HG02798 (cell line): ENCODE data around the gene PCGF6.

Experiments used
- ATAC-seq: cut with Tn5 transposase; IDR thresholded peaks from one replicate; pipeline ENCODE4 v1.9.1; 2021; ENCODE audit warnings: mild to moderate bottlenecking; ENCODE audit not compliant: unreplicated experiment, poor library complexity

PCGF6 gene

DNA sequence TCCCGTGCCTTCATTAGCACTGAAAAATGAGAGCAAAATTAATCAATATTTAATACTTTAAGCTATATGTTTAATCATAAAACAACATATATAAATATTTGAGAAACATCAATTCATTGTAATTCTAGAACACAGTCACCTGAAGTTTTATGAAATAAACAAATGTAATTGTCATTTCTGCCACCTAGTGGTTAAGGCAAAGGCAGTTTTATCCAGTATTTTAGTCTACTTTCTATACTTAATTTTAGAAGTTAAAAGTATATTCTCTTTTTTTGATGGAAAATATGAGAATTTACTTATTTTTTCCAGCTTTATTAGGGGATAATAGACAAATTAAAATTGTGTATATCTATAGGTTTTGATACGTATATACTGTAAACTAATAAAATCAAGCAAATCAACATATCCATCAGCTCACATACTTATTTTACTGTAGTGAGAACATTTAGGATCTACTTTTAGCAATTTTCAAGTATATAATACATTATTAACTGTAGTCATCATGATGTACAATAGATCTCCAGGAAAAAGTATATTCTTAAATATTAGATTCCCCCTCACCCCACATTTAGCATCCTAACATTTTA is 16.9 kb downstream of the PCGF6 start:
- no peak for ATAC-seq

DNA sequence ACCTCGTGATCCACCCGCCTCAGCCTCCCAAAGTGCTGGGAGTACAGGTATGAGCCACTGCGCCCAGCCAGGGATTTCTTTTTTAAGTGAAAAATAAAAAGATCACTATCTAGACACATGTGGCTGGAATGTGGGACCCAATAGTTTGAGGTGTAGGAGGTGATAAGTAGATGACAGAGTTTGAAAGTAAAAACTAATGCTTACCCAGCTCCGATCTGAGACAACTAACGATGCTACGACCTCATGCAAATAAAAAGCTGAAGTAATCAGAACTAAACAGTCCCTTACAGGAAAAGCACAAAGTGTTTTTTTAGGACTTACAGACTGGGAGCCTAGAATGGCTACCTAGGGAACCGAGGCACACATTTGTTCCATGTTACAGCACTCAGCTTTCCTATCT is 23.0 kb downstream of the PCGF6 start:
- ATAC-seq, result no peak

DNA sequence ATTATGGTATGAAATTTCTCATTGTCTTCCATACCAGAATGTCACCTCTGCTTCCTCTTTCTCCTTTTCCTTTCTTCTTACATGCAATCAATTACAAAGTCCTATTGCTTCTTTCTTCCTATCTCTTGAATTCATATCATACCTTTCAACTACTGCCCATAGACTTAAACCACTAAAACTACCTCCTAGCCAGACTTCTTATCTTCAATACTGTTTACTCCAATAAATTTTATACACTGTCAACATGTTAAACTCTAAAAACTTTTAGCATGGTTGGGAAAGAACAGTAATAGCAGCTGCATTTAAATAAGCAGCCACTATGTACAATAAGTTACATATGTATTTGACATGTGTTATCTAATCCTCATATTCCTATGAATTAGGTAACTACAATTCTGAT is 34.9 kb downstream of the PCGF6 start:
- no peak for ATAC-seq

DNA sequence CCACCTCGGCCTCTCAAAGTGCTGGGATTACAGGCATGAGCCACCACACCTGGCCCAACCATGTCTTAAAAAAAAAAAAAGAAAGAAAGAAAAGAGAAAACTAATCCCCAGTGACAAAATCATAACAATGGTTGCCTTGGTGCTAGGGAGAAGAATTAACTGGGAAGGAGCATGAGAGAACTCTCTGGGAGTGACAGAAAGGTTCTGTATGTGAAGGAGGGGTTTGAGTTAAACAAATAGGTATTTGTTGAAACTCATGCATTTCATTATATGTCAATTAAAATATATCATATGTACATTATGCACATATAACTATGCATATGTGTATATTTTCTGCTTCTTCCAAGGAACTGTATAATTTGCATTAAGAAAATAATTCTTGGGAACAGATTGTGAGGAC is 40.7 kb downstream of the PCGF6 start:
- ATAC-seq, result no peak

DNA sequence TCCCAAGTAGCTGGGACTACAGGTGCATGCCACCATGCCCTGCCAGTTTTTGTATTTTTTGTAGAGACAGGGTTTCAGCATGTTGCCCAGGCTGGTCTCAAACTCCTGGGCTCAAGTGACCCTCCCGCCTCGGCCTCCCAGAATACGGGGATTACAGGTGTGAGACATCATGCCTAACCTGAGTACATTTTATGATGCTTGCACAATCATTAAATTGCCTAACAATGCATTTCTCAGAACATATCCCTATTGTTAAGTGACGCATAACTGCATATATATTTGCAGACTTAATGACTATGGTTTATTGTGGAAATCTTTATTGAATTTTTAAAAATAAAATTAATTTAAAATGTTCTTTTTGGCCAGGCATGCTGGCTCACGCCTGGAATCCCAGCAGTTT is 43.3 kb downstream of the PCGF6 start:
- ATAC-seq, result no peak

DNA sequence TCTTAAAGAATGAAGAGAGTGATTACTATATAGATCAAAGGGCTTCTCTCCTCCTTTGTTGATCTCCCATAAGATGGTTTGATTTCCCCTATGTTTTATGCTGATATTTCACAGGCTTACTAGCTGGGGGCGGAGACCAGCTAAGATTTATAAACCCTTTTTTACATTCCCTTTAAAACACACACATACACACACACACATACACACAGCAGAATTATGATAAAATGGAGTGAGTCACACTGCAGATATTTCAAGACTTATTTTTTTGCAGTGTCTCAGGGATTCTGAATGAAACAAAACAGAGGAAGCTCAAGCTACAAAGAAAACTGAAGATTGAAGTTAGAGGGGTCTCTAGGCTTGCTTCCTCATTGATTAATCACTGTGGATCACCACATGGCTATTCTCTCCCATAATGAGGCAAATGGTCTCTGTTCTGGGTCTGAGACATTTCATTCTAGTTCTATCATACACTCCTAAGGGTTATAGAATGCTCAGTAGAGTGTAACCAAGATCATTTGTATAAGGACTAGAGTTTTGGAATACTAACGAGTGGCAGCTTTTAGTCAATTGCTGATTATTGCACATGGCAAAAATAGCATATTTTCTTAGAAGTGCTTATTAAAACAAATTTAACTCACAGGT is 55.4 kb downstream of the PCGF6 start:
- ATAC-seq, result no peak

DNA sequence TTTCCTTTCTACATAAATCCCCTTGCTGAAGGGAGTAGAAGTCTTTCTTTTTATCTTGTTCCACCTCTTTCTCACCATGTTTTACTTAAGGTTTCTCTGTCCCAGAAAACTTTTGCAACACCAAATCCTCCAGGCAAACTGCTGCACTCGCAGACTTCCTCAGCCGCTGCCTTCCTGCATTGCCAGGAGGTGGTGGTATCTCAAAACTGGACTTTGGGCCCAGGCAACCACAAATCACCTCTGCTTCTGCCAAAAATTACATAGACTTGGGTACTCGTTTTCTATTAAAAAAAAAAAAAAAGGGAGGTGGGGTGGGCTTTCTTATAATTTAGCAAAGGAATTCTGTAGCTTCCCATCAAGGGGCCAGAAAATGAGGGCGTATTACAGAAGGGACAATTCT is 59.4 kb downstream of the PCGF6 start:
- no peak for ATAC-seq

DNA sequence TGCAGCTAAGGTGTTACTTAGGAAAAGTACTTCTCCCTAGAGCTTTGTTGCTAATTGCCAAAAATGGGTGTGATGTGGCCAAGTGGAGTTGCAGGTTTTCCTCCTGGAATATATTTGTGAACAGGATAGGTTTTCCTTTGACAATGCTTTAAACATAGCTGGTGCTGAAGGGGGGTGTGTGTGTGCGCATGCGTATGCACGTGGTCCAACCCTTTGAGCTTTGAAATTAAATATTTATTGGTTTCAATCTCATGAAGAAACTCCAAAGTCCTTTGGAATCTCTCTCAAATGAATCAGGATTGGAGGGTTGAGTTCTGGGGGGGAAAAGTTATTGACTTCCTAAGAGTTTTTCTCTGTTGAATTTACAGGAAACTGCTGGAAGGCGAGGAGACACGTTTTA is 62.9 kb downstream of the PCGF6 start:
- ATAC-seq, result no peak

DNA sequence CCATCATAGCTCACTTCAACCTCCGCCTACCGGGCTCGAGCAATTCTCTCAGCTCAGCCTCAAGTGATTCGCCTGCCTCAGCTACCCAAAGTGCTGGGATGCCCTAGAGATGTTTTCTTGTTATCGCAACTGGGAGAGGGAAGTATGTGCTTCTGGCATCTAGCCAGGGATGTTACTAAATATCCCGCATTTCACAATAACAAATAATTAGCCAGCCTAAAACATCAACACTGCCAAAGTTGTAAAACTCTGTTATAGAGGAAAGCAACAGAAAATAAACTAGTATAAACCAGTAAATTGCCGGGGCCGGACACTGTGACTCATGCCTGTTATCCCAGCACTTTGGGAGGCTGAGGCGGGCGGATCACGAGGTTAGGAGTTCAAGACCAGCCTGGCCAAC is 66.8 kb downstream of the PCGF6 start:
- no peak for ATAC-seq

DNA sequence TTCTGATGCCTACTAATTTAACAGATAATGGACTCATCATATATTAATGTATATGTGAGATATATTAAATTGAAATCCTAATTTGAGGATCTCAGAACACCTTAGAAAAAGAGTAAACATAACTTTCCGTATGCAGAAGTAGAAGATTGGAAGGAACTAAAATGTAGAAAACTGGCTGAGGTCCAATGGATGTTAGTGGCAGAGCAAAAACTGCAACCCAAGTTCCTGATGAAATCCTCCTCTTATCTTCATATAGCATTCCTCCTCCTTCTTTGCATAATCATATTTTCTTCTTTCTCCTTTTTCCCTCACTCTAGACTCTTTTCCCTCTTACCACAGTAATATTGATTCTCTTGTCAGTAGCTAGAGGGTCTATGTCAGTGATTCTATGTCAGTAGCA is 68.0 kb downstream of the PCGF6 start:
- ATAC-seq, result no peak

DNA sequence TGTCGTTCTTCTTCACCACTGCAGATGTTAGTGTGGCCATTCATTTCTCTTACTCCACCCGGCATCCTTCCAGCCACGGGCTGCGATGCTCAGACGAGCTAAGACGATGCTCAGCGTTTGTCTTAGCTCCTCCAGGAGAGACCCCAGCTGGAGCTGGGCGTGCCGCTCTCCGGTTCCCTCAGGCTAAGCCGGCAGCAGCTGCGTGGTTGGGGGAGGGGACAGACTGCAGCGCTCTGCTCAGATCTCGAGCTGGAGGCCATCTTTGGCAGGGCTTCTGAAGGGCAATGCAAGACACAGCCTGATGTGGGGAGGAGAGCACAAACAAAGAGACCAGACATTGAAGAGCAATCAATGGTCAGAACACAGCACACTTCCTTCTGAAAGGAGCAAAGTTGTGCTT is 69.2 kb downstream of the PCGF6 start:
- no peak for ATAC-seq

DNA sequence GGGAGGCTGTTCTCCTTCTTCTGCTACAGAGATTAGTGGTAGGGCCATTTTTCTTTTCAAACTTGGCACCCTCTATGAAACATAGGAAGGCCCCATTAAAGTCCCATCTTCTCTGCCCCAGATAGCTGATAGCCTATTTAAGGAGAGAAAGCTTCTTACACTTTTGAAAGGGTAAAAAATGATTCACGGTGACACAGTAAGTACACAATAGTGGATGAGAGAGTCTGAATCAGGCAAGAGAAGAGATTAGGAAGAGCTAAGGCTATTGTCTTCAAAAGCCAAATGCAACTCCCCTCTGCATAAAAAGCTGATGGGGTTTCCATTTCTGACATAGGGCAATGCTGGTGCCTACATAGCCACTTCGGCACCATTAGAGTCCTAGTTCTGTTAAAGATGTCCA is 70.4 kb downstream of the PCGF6 start:
- ATAC-seq, result no peak

DNA sequence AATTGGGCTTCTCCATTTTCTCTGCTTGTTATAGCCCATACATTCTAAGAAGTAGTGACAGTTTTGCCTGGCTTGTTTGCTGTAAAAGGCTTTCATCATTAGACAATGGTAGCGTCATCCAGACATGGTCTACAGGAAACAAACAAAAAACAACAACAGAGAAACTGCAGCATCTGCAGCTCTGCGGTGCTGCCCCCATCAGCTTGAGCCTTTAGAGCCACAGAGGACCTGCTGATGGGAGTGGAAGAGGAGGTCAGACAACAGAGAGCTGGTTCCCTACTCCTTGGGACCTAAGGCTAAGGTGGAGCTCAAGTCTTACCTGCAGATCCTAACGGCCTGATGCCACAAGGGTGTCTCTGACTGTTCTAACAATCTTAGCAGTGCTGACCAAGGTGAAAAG is 70.9 kb downstream of the PCGF6 start:
- no peak for ATAC-seq

DNA sequence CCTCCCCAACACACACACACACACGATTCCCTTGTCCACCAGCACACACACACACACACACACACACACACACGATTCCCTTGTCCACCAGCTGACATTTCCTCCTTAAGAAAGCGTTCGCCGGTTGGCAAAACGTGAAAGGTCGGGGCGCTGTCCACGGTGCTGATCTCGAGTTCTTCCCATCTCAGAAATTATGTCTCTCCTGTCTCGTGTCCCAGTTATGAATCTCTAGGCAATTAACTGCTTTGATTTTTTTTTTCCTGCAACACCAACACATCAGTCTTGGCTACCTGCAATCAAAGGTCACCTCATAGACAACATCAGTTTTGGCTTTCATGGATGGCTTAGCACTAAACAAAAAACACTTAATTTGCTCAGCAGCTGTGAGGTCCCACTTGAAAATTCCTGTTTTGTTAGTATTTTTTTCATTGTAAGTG is 72.1 kb downstream of the PCGF6 start:
- no peak for ATAC-seq

DNA sequence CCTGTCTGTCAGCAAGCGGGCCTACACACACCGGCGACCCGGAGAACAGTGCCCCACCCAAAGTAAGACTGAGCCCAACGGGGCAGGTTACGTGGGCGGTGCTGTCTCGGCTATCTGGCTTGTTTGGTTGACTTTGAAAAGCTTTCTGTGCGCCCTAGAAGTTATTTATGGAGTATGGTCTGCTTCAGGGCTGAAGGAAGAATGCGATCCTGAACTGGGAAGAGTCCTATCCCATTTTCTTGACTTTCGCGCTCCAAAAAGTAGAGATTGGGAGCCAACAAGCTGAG is 72.5 kb downstream of the PCGF6 start:
- ATAC-seq, result no peak

DNA sequence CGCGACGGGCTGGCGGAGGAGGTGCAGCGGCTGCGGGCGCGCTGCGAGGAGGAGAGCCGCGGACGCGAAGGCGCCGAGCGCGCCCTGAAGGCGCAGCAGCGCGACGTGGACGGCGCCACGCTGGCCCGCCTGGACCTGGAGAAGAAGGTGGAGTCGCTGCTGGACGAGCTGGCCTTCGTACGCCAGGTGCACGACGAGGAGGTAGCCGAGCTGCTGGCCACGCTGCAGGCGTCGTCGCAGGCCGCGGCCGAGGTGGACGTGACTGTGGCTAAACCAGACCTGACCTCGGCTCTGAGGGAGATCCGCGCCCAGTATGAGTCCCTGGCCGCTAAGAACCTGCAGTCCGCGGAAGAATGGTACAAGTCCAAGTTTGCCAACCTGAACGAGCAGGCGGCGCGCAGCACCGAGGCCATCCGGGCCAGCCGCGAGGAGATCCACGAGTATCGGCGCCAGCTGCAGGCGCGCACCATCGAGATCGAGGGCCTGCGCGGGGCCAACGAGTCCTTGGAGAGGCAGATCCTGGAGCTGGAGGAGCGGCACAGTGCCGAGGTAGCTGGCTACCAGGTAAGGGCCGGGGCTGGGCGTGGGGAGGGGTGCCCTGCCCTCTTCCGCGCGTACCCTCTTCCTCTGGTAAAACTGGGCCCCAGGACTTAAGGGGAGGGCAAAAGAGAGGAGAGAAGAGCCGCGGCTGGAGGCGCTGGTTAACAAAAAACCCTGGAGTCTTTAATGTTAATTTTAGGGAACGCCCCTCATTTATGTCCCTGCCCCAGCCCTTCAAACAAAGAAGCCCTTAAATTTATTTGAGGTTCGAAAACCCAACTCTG is 73.0 kb downstream of the PCGF6 start:
- no peak for ATAC-seq

DNA sequence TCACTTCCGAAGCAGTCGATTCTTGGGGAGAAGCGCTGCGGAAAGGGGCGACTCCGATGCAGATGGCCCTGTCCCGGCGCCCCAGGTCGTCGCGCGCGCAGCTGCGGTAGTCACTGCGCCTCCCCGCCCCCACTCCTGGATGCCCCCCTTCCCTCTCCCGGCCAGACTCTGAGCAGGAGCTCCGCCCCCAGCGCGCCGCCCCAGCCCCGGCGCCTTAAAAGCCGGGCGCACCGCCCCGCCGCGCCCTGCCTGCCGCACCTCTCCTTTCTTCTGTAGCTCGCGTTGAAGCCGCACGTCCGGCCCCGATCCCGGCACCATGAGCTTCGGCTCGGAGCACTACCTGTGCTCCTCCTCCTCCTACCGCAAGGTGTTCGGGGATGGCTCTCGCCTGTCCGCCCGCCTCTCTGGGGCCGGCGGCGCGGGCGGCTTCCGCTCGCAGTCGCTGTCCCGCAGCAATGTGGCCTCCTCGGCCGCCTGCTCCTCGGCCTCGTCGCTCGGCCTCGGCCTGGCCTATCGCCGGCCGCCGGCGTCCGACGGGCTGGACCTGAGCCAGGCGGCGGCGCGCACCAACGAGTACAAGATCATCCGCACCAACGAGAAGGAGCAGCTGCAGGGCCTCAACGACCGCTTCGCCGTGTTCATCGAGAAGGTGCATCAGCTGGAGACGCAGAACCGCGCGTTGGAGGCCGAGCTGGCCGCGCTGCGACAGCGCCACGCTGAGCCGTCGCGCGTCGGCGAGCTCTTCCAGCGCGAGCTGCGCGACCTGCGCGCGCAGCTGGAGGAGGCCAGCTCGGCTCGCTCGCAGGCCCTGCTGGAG is 73.8 kb downstream of the PCGF6 start, which contains the start of gene INA:
INA (plus strand) TSS at position 243 of the 817 bp plus-strand sequence; CDS start at position 317, 74 bp downstream.
- no peak for ATAC-seq

DNA sequence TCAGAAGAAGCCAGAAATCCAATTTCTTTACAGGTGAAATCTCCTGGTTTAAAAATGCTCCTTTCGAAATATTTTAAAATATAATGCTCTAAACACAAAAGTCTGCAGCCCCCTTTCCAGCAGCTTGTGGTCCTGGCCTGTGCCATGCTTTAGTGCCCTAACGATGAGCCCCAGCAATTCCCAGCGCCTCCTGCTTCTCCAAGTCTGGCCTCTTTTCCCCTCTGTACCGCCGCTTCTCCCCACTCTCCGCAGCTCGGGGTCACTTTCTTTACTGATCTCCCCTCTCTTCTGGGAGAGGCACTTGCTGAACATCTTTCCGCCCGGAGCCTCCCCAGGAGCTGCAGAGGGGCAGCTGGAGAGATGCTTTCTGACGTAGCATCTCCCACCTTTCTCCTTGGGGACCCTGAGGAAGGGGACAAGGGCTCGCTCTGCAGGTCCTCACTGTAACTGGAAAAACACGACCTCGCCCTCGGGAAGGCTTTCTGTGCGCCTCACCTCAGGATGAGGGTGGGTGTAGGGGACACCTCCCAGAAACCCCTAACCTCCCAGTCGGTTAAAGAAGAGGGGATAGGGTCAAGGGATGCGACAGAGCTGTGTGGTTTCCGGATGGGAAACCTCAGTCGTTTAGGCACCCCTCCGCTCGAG is 74.6 kb downstream of the PCGF6 start:
- no peak for ATAC-seq

DNA sequence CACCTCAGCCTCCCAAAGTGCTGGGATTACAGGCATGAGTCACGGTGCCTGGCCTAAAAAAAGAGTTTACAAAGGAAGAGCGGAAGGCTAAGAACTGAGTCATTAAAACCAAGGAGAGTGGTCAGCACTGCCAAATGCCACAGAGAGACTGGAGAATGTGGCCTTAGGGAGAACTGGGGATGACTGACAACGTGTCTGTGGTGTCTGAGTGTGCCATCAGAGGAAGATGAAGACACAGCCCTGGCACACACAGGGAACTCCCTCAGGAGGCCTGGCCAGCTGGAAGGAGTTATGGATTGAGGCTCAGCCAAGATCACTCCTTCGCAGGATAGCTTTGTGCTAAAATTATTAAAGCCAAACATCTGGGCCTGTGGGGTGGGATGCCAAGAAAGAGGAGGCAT is 77.9 kb downstream of the PCGF6 start:
- no peak for ATAC-seq

DNA sequence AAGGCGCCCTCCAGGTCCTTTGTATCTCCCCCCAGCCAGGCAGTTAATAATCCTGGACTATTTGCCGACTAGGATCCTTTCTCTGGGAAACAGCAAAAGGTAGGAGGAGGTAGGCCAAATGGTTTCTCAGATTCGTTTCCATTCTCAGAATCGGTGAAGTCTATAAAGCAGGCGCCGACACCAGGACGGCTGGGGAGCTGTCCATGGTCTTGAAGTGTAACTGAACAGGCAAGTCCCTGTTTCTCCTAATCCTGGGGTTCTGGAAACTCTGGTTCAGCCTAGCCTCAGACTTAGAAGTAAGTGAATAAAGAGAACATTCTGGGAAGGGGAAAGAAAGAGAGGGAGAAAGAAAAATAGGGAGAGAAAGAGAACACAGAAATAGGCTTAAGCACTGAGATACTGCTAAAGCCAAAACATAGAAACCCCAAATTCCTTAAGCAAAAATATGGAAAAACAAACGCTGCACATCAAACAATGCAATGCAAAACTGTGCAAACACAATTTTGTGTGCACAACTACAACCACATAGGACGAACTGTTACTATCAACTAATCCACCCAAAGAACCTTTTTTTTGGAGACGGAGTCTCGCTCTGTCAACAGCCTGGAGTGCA is 85.1 kb downstream of the PCGF6 start:
- ATAC-seq, result no peak
